Suprapubic skin (tissue), 3 donors: ENCODE measurements around the gene GRAPL.
"Not testable (repeated sequence)": the region's sequence is repeated elsewhere in the genome, so short reads cannot be mapped to it uniquely, and the experiment has no call there.

Source experiments
- CTCF ChIP-seq, 2 donors: fragments of 200-600 bp in 1 of 2; fragments of 450-650 bp in 1 of 2; sonication (generic) in 1 of 2; IDR thresholded peaks; one replicate each; pipeline ENCODE4 v1.5.1; 2016 to 2019; ENCODE audit warnings: antibody characterized with exemption in 2 of 2, mild to moderate bottlenecking in 1 of 2, moderate library complexity in 1 of 2
- EP300 ChIP-seq: sonication (generic); formaldehyde crosslinking; IDR thresholded peaks from one replicate; pipeline ENCODE4 v1.6.1; 2017; ENCODE audit warnings: antibody characterized with exemption
- POLR2A ChIP-seq, 2 donors: fragments of 450-650 bp; IDR thresholded peaks; one replicate each; pipeline ENCODE4 v1.6.1; 2017; ENCODE audit warnings: antibody characterized with exemption in 2 of 2, mild to moderate bottlenecking in 2 of 2, moderate library complexity in 2 of 2

GRCh38 chr17:19136605-19137004, 9.2 kb downstream of the GRAPL start:
- not testable (repeated sequence) for TF ChIP-seq CTCF (IDR thresholded peaks at IDR 0.05); EP300; POLR2A (IDR thresholded peaks at IDR 0.05)
